ENCODE measurements around the gene WFDC2. TPM values are rescaled to one million over a fixed set of nuclear protein-coding genes. Genes with fewer than 3 reads are reported as not detected.

Gene WFDC2
- total RNA-seq (2021; fragmentation: NEBNext Ultra II Directional; extraction: Animal tissue kit (Norgen Biotek cat#: 25700)) (77.9 and 86.0 TPM in 2 replicates), polyA plus RNA-seq (2011; rRNA removed) (137 and 156 TPM in 2 replicates), polyA minus RNA-seq (2011; rRNA and poly(A)+ RNA removed) (26.0 and 32.4 TPM in 2 replicates)
- 70.3 TPM for polyA plus RNA-seq (2011; cell fraction: cytosol; rRNA removed)
- polyA plus RNA-seq (2011; cell fraction: nucleus; rRNA removed) = 109 TPM
- 77.0 to 158 TPM (median 148 TPM) in 4 replicates for polyA plus RNA-seq (2012, experiment 1 of 2)
- 183 TPM for polyA plus RNA-seq (2012, experiment 2 of 2)
- 338 TPM for polyA plus RNA-seq (2013, experiment 1 of 2)
- polyA plus RNA-seq (2013, experiment 2 of 2) = 373 TPM
- 52.3 TPM for polyA minus RNA-seq (2011; cell fraction: cytosol; rRNA and poly(A)+ RNA removed)
- 24.4 TPM for polyA minus RNA-seq (2011; cell fraction: nucleus; rRNA and poly(A)+ RNA removed)
- long read RNA-seq, experiment 1, transcript WFDC2-204 (4 exons, 614 nt) = major isoform, 71 of 91 reads
- long read RNA-seq, experiment 1, partial matches to known transcripts = 7 of 91 reads
- long read RNA-seq, experiment 1, other reads (novel, unspliced or antisense) = 9 of 91 reads
- long read RNA-seq, experiment 2, transcript WFDC2-206 (3 exons, 460 nt) = major isoform, 7 of 31 reads
- long read RNA-seq, experiment 2, partial matches to known transcripts = 22 of 31 reads
- long read RNA-seq, experiment 2, other reads (novel, unspliced or antisense) = 1 of 31 reads

DNA sequence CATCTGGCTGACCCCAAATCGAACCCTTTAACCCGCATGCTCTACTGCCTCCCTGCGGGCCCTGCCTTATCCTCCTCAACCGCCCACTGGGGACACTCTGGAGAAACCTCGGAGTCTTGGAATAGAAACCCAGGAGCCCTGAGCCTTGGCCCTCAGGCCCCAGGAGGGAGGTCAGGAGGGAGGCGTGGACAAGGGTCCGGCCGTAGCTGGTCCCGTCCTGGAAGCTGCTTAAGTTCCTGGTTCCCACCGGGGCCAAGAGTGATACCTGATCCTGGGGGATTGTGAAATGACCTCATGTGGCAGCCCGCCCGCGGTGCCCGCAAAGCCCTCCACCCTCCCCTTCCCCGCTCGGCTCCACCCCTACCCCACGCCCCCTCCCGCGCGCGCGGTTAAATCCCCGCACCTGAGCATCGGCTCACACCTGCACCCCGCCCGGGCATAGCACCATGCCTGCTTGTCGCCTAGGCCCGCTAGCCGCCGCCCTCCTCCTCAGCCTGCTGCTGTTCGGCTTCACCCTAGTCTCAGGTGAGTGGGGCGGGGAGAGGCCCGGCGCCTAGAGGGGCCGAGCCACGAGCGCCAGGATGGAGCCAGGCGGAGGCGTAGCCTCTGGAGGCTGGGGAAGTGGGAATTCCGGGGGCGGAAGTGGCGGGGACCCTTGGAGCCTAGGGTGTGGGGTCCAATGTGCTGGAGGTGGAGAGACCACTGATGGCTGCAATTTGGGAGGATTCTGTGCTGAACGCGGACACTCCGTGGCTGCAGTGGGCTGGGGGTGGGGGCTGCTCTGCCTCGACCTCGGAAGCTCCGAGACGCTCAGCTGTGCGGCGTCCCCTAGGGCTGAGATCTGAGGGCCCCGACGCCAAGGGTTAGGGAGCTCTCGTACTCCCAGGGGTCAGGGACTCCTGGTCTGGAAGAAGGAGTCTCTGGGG is at the start of gene WFDC2:
WFDC2 (plus strand) TSS at position 418 of the 926 bp plus-strand sequence; CDS start at position 447, 29 bp downstream.
- H3K4me1 ChIP-seq (replicated peaks in 1 of 4; ENCODE audit: control insufficient read depth in 3 of 4, insufficient read depth in 4 of 4, low read length in 3 of 4) = peaks cover 2 to 20% (median 7%) of the 10 kb centered on the region in 4 experiments
- peak within 1 kb of the TSS; percentile 73 for H2BK120ac ChIP-seq (replicated peaks; ENCODE audit: low read depth, low read length)
- ChIA-PET POLR2A (ENCODE audit: partially characterized antibody) (interaction anchor here (0.8 to 3.0 kb wide), 12 partner anchors 8 to 302 kb away, joined by 3 to 24 read pairs (median 4); partner anchors contain the start of gene PIGT), CTCF (ENCODE audit: partially characterized antibody) (interaction anchor here (0.6 to 18.5 kb wide), 11 partner anchors 8 to 176 kb away, joined by 3 to 317 read pairs (median 4); no protein-coding TSS in a partner anchor)
- H4K20me1 ChIP-seq (replicated peaks in 1 of 2; ENCODE audit: control insufficient read depth in 1 of 2, insufficient read depth in 2 of 2, low read length in 2 of 2) = no peaks in the 10 kb centered on the region
- peak within 1 kb of the TSS; percentile 90 for H4K91ac ChIP-seq (replicated peaks; ENCODE audit: insufficient read length, low read length)
- no peaks in the 10 kb centered on the region for H3K79me2 ChIP-seq (ENCODE audit: control insufficient read depth in 1 of 2, insufficient read depth in 2 of 2, low read length in 2 of 2)
- peak in 1 of 2 experiments; percentile 78 for DNase-seq (ENCODE audit: low read depth in 1 of 2, low spot score in 2 of 2)
- H3K27ac ChIP-seq (ENCODE audit: low read depth, low read length) = peak within 1 kb of the TSS; percentile 36; the same call in 1 of the 2 replicates
- peak within 1 kb of the TSS; percentile 47 for H4K5ac ChIP-seq (ENCODE audit: insufficient read length, low read depth, low read length)
- WGBS, 2 experiments (ENCODE audit: extremely low coverage in 1 of 2, insufficient coverage in 1 of 2, insufficient read length in 1 of 2, insufficient replicate concordance in 2 of 2, low coverage in 1 of 2, low lambda C conversion rate in 2 of 2, missing lambda C conversion rate in 1 of 2) = 3% methylated on average over 33 of the region's 54 CpGs; no CpG with 5 or more reads in 1 of the 2 experiments
- peak within 1 kb of the TSS; percentile 59 for H3K56ac ChIP-seq (replicated peaks; ENCODE audit: insufficient read length, low read depth, low read length)
- H2AFZ ChIP-seq (ENCODE audit: low read length) = no peak within 1 kb of the TSS; the same call in 1 of the 2 replicates
- H2BK15ac ChIP-seq (ENCODE audit: low read length) = peak within 1 kb of the TSS; percentile 97; the same call in 1 of the 2 replicates
- H3K4me2 ChIP-seq (ENCODE audit: insufficient read depth in 1 of 2, low read depth in 2 of 2, low read length in 2 of 2) = peak within 1 kb of the TSS; percentile 69 to 98
- no peaks in the 10 kb centered on the region for H3K79me1 ChIP-seq (ENCODE audit: low read depth, low read length)
- peak within 1 kb of the TSS; percentile 86 for H3K18ac ChIP-seq (ENCODE audit: extremely low read depth, low read length)
- H3K23ac ChIP-seq (ENCODE audit: insufficient read length) = no peak within 1 kb of the TSS
- peak within 1 kb of the TSS; percentile 63 to 77 (median 70) for H3K4me3 ChIP-seq (ENCODE audit: extremely low read depth in 1 of 4, insufficient read depth in 2 of 4, low read depth in 3 of 4, low read length in 4 of 4)
- H3K4ac ChIP-seq (replicated peaks; ENCODE audit: insufficient read length, low read depth, low read length) = peak within 1 kb of the TSS; percentile 74
- H2BK20ac ChIP-seq (ENCODE audit: low read length) = no peak within 1 kb of the TSS
- H3K9ac ChIP-seq (replicated peaks in 1 of 4; ENCODE audit: extremely low read depth in 1 of 4, low read depth in 3 of 4, low read length in 3 of 4) = peak within 1 kb of the TSS; percentile 53 to 66 (median 62)
- FAIRE-seq = no peak
- H2AK5ac ChIP-seq (ENCODE audit: low read depth, low read length) = no peak within 1 kb of the TSS; the same call in 1 of the 2 replicates
- H2BK5ac ChIP-seq (ENCODE audit: low read depth, low read length) = peak within 1 kb of the TSS; percentile 81; the same call in 1 of the 2 replicates
- peak within 1 kb of the TSS; percentile 88 for H4K8ac ChIP-seq (ENCODE audit: extremely low read depth, insufficient read depth, low read length)
- no peak within 1 kb of the TSS for H3K14ac ChIP-seq (ENCODE audit: insufficient read length)
- H3K27me3 ChIP-seq (replicated peaks in 1 of 4; ENCODE audit: control insufficient read depth in 3 of 4, extremely low read depth in 1 of 4, insufficient read depth in 3 of 4, low read length in 3 of 4) = peaks cover 0 to 4% (median 1%) of the 10 kb centered on the region in 4 experiments; a peak in 3 of 7 replicates
- H3K36me3 ChIP-seq (ENCODE audit: control insufficient read depth in 2 of 4, insufficient read depth in 4 of 4, low read length in 3 of 4) = no peaks in the 10 kb centered on the region
- no peaks in the 10 kb centered on the region for H3K9me3 ChIP-seq (ENCODE audit: insufficient read depth in 2 of 2, low read depth in 1 of 2, low read length in 1 of 2)
- peaks cover 11% of the 10 kb centered on the region; the same call in 1 of the 2 replicates for H3K23me2 ChIP-seq (ENCODE audit: low read depth, low read length)
- H2BK12ac ChIP-seq (ENCODE audit: low read depth, low read length) = peak within 1 kb of the TSS; percentile 80; the same call in 1 of the 2 replicates
- TF ChIP-seq GABPA (IDR thresholded peaks at IDR 0.05; ENCODE audit: borderline replicate concordance, insufficient read depth, low read length) (0 out of 2 replicates have a peak, but pooled peaks have one; percentile 44), RAD21 (IDR thresholded peaks at IDR 0.05 in 1 of 2, conservative IDR thresholded peaks at IDR 0.05 in 1 of 2; ENCODE audit: low read depth in 2 of 2, low read length in 2 of 2) (peak; percentile 34 to 42; a peak in 3 of 4 replicates), CEBPB (IDR thresholded peaks at IDR 0.05; ENCODE audit: low read depth, low read length) (peak; percentile 29; the same call in 1 of the 2 replicates), SRF (IDR thresholded peaks at IDR 0.05; ENCODE audit: low read depth, low read length) (no peak), RXRA (IDR thresholded peaks at IDR 0.05; ENCODE audit: insufficient read depth, low read depth, low read length) (peak; percentile 75; the same call in 1 of the 2 replicates)

Data from H1 (cell line).